Measurements from ENCODE around the gene TRAF3.

TRAF3 gene

DNA sequence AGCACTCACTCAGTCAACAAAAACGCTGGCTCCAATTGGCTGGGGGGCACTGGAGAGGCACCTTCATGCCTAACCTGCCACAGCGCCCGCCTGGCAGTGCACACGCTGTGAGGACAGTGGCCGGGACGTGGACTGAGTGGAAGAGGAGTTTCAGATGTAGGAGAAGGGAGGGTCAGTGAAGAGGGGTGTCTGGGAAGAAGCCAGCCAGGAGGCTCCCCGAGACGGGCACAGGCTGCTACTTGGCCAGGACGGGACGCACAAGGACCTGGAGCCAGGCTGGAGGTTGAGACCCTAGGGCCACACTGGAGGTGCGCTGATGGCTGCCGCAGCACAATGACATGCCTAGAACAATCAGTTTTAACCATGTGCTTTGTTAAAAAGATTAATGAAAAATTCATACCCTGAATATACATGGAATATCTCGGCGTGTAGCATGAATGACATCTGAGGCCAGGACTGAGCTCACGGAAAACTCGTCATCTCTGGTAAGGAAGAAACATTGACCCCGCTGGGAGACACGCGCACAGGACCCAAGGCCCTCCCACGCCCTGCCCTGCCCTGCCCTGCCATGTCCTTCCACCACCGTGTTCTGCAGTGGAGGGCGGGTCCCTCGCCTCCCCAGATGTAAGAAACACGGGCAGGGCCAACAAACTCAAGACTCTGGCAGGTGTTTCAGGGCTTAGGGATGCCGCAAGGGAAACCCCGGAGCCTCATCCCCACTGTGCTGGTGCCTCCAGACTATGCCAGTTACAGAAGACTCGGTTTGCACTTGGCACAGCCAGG lies 170.3 kb downstream of the TRAF3 start:
- no peaks in the 10 kb centered on the region for H3K27me3 ChIP-seq (ENCODE audit: control insufficient read depth, insufficient read depth, low read length)
- no peak overlapping the region for H3K27ac ChIP-seq (ENCODE audit: low read depth, low read length)
- no peak overlapping the region for H3K9ac ChIP-seq (ENCODE audit: low read length)
- peaks cover 10% of the 10 kb centered on the region for H3K4me1 ChIP-seq (ENCODE audit: control insufficient read depth, insufficient read depth, low read length)
- H3K36me3 ChIP-seq (ENCODE audit: control insufficient read depth, insufficient read depth, low read length) = peaks cover 55% of the 10 kb centered on the region
- H3K4me3 ChIP-seq (ENCODE audit: low read length) = no peak overlapping the region

DNA sequence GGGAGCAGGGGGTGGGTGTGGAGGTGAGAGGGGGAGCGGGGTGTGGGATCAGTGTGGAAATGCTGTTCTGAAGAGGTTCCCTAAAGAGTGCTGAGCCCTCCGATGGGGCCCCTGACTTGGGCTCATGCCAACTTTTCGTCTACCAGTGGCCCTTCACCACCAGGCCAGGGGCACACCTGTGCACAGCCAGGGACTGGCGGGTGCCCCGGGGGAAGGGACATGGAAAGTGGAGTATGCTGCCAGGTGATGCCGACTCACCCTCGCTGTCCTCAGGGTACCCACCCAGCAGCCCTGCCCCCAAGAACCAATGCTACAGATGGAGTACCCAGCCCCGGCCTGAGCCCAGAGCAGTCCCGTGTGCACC lies 171.4 kb downstream of the TRAF3 start:
- Histone ChIP-seq H3K36me3 (ENCODE audit: control insufficient read depth, insufficient read depth, low read length) (peaks cover 60% of the 10 kb centered on the region), H3K9ac (ENCODE audit: low read length) (no peak overlapping the region), H3K4me1 (ENCODE audit: control insufficient read depth, insufficient read depth, low read length) (peaks cover 10% of the 10 kb centered on the region), H3K27ac (ENCODE audit: low read depth, low read length) (no peak overlapping the region), H3K27me3 (ENCODE audit: control insufficient read depth, insufficient read depth, low read length) (no peaks in the 10 kb centered on the region), H3K4me3 (ENCODE audit: low read length) (no peak overlapping the region)

DNA sequence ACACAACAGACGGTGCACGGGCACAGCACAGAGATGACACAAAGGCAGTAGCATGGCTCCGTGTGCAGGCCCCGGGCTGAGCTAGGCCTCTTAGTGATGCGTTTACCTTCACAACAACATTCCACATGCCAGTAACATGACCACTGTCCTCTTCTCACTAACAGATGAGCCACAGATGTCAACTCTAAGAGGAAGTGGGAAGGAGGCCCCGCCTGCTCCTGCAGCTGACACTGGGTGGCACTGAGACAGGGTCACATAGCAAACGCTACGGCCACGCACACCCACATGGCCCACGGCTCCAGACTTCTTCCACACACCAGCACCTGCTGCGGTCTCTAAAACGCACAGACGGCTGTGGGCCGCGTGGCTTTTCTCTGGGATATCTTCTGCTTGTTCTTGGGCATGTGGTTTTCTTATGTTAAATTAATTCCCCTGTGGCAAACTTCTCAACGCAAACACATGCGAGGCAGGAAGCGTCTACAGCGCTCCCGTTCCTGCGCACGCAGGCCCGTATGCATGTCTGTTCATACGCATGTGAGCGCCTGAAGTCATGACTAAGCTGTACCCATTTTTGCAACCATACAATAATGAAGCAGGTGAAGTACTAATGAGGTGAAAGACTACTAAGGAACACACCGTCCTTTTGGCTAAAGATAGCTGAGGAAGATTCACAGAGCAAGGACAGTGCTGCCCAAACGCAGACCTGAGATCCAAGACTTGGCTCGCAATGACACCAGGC lies 172.0 kb downstream of the TRAF3 start:
- Histone ChIP-seq H3K27ac (ENCODE audit: low read depth, low read length) (peak overlapping the region; percentile 59), H3K36me3 (ENCODE audit: control insufficient read depth, insufficient read depth, low read length) (peaks cover 57% of the 10 kb centered on the region), H3K27me3 (ENCODE audit: control insufficient read depth, insufficient read depth, low read length) (no peaks in the 10 kb centered on the region), H3K9ac (ENCODE audit: low read length) (no peak overlapping the region), H3K4me3 (ENCODE audit: low read length) (no peak overlapping the region), H3K4me1 (ENCODE audit: control insufficient read depth, insufficient read depth, low read length) (peaks cover 10% of the 10 kb centered on the region)

DNA sequence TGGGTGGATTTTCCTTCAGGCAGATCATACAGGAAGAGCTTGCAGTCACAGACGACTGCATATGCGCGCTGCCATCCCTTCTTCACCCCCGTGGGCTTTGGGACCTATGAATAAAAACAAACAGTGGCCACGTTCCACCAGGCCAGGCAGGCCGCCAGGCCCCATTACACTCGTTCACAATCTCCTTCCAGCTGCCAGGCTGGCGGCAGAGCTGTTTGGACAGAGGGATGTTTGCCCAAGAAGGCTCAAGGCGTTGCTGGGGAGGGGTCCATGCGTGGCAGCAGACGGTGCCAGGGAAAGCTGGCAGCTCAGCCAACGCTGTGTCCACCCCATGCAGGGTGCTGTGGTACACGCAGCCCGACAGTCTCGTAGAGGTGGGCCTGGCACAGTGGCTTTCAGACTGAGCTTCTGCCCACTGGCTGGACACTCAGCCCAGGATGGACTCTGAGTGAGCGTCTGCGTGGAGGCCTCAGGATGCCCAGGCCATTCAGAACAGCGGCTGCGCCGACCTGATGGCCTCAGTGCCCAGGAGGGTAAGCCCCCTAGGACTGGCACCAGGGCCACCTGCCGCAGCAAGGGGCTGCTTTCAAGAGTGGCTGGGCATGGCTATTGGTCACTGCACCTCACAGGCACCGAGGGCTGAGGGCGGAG lies 172.7 kb downstream of the TRAF3 start:
- Histone ChIP-seq H3K27me3 (ENCODE audit: control insufficient read depth, insufficient read depth, low read length) (no peaks in the 10 kb centered on the region), H3K4me1 (ENCODE audit: control insufficient read depth, insufficient read depth, low read length) (peaks cover 10% of the 10 kb centered on the region), H3K36me3 (ENCODE audit: control insufficient read depth, insufficient read depth, low read length) (peaks cover 57% of the 10 kb centered on the region), H3K27ac (ENCODE audit: low read depth, low read length) (peak overlapping the region; percentile 59), H3K9ac (ENCODE audit: low read length) (no peak overlapping the region), H3K4me3 (ENCODE audit: low read length) (no peak overlapping the region)

DNA sequence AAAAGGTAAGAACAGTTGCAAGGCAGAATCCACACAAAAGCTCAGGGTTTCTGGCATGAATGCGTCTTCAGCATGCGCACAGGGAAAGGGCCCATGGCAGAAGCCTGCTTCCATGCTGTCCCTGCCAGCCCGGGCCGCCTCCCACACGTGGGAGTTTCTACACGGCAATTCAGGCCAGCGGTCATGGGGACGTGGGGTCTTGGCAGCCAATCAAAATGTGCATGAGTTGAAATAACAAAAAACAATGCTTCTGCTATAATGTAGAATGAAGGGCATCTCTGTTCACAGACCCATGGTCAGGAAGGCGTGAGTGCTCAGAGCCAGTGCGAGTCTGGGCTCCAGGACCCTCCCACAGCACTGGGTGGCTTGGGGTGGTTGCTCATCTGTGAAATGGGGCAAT lies 173.8 kb downstream of the TRAF3 start:
- H3K4me1 ChIP-seq (ENCODE audit: control insufficient read depth, insufficient read depth, low read length) = peaks cover 10% of the 10 kb centered on the region
- H3K36me3 ChIP-seq (ENCODE audit: control insufficient read depth, insufficient read depth, low read length) = peaks cover 53% of the 10 kb centered on the region
- H3K27ac ChIP-seq (ENCODE audit: low read depth, low read length) = no peak overlapping the region
- no peak overlapping the region for H3K9ac ChIP-seq (ENCODE audit: low read length)
- no peak overlapping the region for H3K4me3 ChIP-seq (ENCODE audit: low read length)
- H3K27me3 ChIP-seq (ENCODE audit: control insufficient read depth, insufficient read depth, low read length) = no peaks in the 10 kb centered on the region

DNA sequence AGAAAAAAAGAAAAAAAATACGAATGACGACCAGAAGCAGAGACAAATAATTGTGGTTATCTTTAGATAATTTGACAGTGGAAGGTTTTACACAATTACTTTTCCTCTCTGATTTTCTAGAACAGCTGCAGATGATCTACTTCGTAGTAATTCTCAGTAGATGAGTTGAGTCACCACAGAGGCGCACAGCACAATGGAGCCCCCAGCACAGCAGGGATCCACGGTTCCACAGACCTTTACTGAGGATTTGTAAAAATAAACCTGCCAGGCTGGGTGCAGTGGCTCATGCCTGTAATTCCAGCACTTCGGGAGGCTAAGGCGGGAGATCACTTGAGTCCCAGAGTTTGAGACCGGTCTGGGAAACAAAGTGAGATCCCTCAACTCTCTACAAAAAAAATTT lies 174.6 kb downstream of the TRAF3 start:
- H3K9ac ChIP-seq (ENCODE audit: low read length) = no peak overlapping the region
- H3K27ac ChIP-seq (ENCODE audit: low read depth, low read length) = no peak overlapping the region
- H3K4me1 ChIP-seq (ENCODE audit: control insufficient read depth, insufficient read depth, low read length) = peaks cover 10% of the 10 kb centered on the region
- H3K27me3 ChIP-seq (ENCODE audit: control insufficient read depth, insufficient read depth, low read length) = no peaks in the 10 kb centered on the region
- H3K4me3 ChIP-seq (ENCODE audit: low read length) = no peak overlapping the region
- H3K36me3 ChIP-seq (ENCODE audit: control insufficient read depth, insufficient read depth, low read length) = peaks cover 46% of the 10 kb centered on the region

DNA sequence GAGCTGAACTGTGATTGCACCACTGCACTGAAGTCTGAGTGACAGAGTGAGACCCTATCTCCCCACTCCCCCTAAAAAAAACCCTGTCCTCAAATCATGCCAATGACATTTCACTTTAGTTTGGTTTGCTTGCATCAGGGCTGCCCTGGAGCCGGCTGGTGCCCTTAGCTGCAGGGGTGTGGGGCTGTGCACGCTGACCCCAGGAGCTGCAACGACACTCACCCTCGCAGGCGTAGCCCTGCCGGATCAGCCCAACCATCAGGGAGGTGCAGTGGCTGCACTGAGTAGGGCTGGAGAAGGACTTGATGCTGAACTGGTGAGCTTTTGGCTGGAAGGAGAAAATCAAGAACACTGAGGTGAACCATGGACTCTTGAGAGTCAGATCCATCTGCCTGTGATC lies 175.0 kb downstream of the TRAF3 start:
- Histone ChIP-seq H3K9ac (ENCODE audit: low read length) (no peak overlapping the region), H3K36me3 (ENCODE audit: control insufficient read depth, insufficient read depth, low read length) (peaks cover 43% of the 10 kb centered on the region), H3K27ac (ENCODE audit: low read depth, low read length) (no peak overlapping the region)

DNA sequence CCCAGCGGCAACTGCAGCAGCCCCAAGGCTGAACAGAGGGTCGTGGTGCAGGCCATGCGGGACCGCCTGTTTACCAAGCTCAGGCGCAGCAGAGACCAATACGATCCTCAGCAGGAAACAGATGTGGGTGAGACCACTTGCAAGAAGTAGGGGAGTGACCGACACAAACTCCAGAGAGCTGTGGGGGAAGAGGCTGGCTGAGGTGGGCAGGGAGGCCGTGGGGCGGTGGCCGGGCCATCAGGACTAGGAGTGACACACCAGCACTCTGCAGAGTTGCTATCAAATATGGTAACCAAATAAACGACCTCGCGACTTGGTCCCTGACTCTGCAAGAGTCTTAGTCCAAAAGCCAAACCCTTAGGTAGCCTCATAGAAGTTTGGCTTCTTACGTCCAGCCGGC lies 175.9 kb downstream of the TRAF3 start:
- H3K4me1 ChIP-seq (ENCODE audit: control insufficient read depth, insufficient read depth, low read length) = peaks cover 10% of the 10 kb centered on the region
- no peak overlapping the region for H3K4me3 ChIP-seq (ENCODE audit: low read length)
- H3K9ac ChIP-seq (ENCODE audit: low read length) = no peak overlapping the region
- H3K36me3 ChIP-seq (ENCODE audit: control insufficient read depth, insufficient read depth, low read length) = peaks cover 48% of the 10 kb centered on the region
- H3K27me3 ChIP-seq (ENCODE audit: control insufficient read depth, insufficient read depth, low read length) = no peaks in the 10 kb centered on the region
- H3K27ac ChIP-seq (ENCODE audit: low read depth, low read length) = no peak overlapping the region

More for the DNA sequence above, 175.0 kb downstream of the TRAF3 start:
- H3K27me3 ChIP-seq (ENCODE audit: control insufficient read depth, insufficient read depth, low read length) = no peaks in the 10 kb centered on the region
- H3K4me1 ChIP-seq (ENCODE audit: control insufficient read depth, insufficient read depth, low read length) = peaks cover 10% of the 10 kb centered on the region
- H3K4me3 ChIP-seq (ENCODE audit: low read length) = no peak overlapping the region

DNA sequence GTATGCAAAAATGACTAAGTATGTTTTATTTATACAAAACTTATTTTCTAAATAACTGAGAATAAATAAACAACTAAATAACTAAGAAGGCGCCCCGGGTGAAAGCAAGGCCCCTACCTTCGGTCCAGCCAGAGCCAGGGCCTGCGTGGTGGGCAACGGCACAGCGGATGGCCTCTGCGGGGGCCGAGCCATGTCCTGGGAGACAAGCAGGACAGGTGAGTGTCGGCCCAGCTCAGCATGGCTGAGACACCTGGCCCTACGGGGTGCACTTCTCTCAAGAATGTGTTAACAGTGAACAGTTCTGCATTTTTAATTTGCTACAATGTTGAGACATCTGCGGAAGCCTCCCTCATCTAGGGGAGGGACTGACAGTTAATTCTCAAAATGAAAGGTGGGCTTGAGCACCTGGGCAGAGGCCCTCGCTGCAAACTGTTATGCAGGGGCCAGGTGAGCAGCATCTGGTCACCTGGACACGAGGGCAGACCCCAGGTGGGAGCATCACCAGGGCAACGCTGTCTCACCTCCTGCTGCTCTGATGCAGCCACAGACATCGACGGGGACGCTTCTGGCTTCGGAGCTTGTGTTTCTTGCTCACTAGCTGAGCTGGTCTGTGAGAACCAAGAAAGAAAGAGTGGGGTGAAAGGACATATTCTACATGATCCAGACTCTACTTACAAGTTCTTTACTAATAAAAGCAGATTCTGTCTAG lies 177.0 kb downstream of the TRAF3 start:
- H3K27ac ChIP-seq (ENCODE audit: low read depth, low read length) = no peak overlapping the region
- peaks cover 46% of the 10 kb centered on the region for H3K36me3 ChIP-seq (ENCODE audit: control insufficient read depth, insufficient read depth, low read length)
- no peaks in the 10 kb centered on the region for H3K27me3 ChIP-seq (ENCODE audit: control insufficient read depth, insufficient read depth, low read length)
- H3K4me1 ChIP-seq (ENCODE audit: control insufficient read depth, insufficient read depth, low read length) = peaks cover 8% of the 10 kb centered on the region
- no peak overlapping the region for H3K9ac ChIP-seq (ENCODE audit: low read length)
- H3K4me3 ChIP-seq (ENCODE audit: low read length) = no peak overlapping the region

DNA sequence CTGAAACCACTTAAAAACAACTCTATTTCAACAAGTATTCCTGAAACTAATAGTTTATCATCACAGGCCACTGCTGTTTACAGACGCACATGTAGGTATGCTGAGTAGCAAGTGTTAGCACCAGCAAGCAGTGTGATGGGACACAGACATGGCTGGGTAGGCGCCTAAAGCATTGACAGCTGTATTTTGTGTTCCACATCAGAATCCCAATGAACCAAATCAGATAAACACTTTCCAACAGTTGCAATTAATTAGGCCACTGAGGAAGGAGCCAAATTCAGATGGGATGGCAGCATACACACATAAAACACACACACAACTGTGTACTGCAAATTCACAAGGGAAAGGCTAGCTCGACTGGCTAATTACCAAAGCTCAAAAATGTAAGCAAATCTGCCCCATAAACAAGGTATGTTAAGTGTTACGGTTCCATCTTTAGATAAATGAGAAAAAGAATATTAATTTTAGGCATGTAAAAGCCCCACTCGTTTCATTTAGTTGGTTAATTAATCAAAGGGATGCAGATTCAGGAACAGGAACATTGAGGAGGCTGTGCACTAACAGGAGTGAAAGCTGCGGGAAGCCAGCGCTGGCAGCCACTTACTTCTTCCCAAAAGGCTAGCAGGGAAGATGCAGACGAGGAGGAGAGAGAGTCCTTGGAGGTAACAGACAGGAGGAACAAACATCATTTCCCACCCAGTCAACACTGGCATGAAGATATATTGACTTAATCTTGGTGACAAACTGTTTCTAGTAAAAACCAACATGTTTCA lies 178.6 kb downstream of the TRAF3 start:
- H3K4me1 ChIP-seq (ENCODE audit: control insufficient read depth, insufficient read depth, low read length) = no peaks in the 10 kb centered on the region
- H3K9ac ChIP-seq (ENCODE audit: low read length) = no peak overlapping the region
- no peak overlapping the region for H3K27ac ChIP-seq (ENCODE audit: low read depth, low read length)
- H3K36me3 ChIP-seq (ENCODE audit: control insufficient read depth, insufficient read depth, low read length) = peaks cover 36% of the 10 kb centered on the region
- no peak overlapping the region for H3K4me3 ChIP-seq (ENCODE audit: low read length)
- H3K27me3 ChIP-seq (ENCODE audit: control insufficient read depth, insufficient read depth, low read length) = no peaks in the 10 kb centered on the region

DNA sequence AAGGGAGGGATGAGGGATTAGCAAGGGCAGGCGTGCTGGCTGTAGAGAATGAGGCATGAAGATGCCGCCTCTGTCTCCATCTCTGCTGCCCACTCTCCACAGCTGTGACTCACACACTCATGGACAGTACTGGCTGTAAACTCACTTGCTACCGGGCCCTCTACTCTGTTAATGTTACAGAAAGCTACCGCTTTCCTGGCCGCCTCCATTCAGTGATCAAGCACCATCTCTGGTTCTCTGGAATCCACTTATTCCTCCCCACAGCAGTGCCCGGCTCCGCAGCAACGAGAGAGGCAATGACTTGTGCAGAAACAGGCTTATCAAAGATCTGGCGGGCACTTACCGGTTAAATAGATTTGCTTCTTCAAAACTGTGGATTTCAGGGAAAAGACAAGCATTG lies 180.0 kb downstream of the TRAF3 start:
- Histone ChIP-seq H3K4me1 (ENCODE audit: control insufficient read depth, insufficient read depth, low read length) (no peaks in the 10 kb centered on the region), H3K9ac (ENCODE audit: low read length) (no peak overlapping the region), H3K36me3 (ENCODE audit: control insufficient read depth, insufficient read depth, low read length) (peaks cover 37% of the 10 kb centered on the region), H3K27ac (ENCODE audit: low read depth, low read length) (no peak overlapping the region), H3K4me3 (ENCODE audit: low read length) (no peak overlapping the region), H3K27me3 (ENCODE audit: control insufficient read depth, insufficient read depth, low read length) (no peaks in the 10 kb centered on the region)

Measured in rectal smooth muscle tissue (tissue), 1 donor.